Measurements from ENCODE around the gene RETREG2.

RETREG2 gene

DNA sequence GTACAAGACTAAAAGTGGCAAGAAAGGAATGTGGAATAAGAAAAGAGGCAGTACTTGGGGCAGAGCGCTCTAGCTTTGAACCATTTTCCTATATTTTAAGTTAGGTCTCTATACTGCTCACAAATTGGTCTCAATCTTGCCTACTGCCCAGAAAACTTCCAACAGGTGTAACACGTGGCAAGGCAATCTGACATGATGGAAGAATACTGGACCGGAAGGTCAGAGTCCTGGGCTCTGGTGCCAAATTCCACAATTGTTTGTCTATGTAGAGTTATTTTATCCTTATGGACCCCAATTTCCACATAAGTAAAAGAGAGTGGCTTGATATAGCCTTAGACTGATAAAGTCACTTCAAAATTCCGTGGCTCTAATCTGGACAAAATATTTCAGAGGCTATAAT, 46.3 kb upstream of the RETREG2 start:
- Histone ChIP-seq H3K14ac (ENCODE audit: low read length in 2 of 2) (no peak overlapping the region), H3K79me1 (replicated peaks; ENCODE audit: low read length, poor library complexity, severe bottlenecking) (peaks cover 1% of the 10 kb centered on the region), H2BK15ac (ENCODE audit: low read depth, poor library complexity, severe bottlenecking) (no peak overlapping the region), H3K9me3 (ENCODE audit: control insufficient read depth, low read length) (no peaks in the 10 kb centered on the region), H4K91ac (ENCODE audit: low read length) (no peak overlapping the region), H2AK5ac (ENCODE audit: low read length, severe bottlenecking) (no peak overlapping the region), H3K9ac (ENCODE audit: low read length) (no peak overlapping the region), H3K36me3 (ENCODE audit: control insufficient read depth in 1 of 2, insufficient read depth in 2 of 2, low read depth in 1 of 2, low read length in 2 of 2) (no peaks in the 10 kb centered on the region), H3K4ac (ENCODE audit: low read depth in 1 of 2, low read length in 2 of 2) (no peak overlapping the region), H3K27ac (ENCODE audit: low read length, poor library complexity, severe bottlenecking) (no peak overlapping the region), H3K4me2 (ENCODE audit: low read length, poor library complexity, severe bottlenecking) (no peak overlapping the region), H3K23ac (ENCODE audit: low read length in 2 of 2) (no peak overlapping the region), H3K27me3 (ENCODE audit: control insufficient read depth in 1 of 2, insufficient read depth in 1 of 2, low read length in 2 of 2) (no peaks in the 10 kb centered on the region), H3K18ac (ENCODE audit: low read depth in 1 of 2, low read length in 2 of 2) (no peak overlapping the region), H2BK5ac (ENCODE audit: low read depth, low read length, poor library complexity, severe bottlenecking) (no peak overlapping the region), H2BK120ac (ENCODE audit: low read depth, low read length) (no peak overlapping the region), H3K4me3 (ENCODE audit: insufficient read depth in 1 of 2, low read depth in 1 of 2, low read length in 2 of 2) (no peak overlapping the region), H3K4me1 (ENCODE audit: control insufficient read depth, insufficient read depth, low read depth, low read length) (no peaks in the 10 kb centered on the region), H2AFZ (ENCODE audit: low read depth, low read length) (no peak overlapping the region), H2BK12ac (ENCODE audit: low read length in 2 of 2) (no peak overlapping the region), H4K8ac (ENCODE audit: low read length) (no peak overlapping the region)
- 92% methylated on average over 3 of the region's 4 CpGs for WGBS
- DNase-seq, result no peak

DNA sequence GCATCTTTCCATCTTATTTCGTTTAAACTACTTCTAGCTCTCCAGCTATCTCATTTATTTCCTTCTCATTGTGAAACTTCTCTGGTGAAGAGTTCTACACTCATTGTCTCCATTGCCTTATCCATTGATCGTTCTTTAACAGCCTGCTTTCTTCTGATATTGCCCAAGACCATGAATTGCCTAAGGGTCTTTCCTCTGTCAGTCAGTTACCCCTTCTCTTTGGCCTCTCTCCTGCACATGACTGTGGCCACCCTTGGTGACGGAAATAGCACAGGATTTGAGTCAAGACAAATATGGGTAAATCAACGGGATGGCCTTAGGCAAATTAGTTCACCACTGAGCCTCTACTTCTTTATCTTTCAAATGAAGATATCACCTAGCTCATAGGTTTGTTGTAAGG, 44.1 kb upstream of the RETREG2 start:
- Histone ChIP-seq H4K8ac (ENCODE audit: low read length) (no peak overlapping the region), H2AK5ac (ENCODE audit: low read length, severe bottlenecking) (no peak overlapping the region), H2BK15ac (ENCODE audit: low read depth, poor library complexity, severe bottlenecking) (no peak overlapping the region), H3K23ac (ENCODE audit: low read length in 2 of 2) (no peak overlapping the region), H3K27ac (ENCODE audit: low read length, poor library complexity, severe bottlenecking) (no peak overlapping the region), H3K14ac (ENCODE audit: low read length in 2 of 2) (no peak overlapping the region), H3K27me3 (ENCODE audit: control insufficient read depth in 1 of 2, insufficient read depth in 1 of 2, low read length in 2 of 2) (no peaks in the 10 kb centered on the region), H3K9me3 (ENCODE audit: control insufficient read depth, low read length) (no peaks in the 10 kb centered on the region), H2BK5ac (ENCODE audit: low read depth, low read length, poor library complexity, severe bottlenecking) (no peak overlapping the region), H3K4me2 (ENCODE audit: low read length, poor library complexity, severe bottlenecking) (no peak overlapping the region), H3K4ac (ENCODE audit: low read depth in 1 of 2, low read length in 2 of 2) (no peak overlapping the region), H3K36me3 (ENCODE audit: control insufficient read depth in 1 of 2, insufficient read depth in 2 of 2, low read depth in 1 of 2, low read length in 2 of 2) (peaks cover 0 to 11% of the 10 kb centered on the region in 2 experiments), H2BK12ac (ENCODE audit: low read length in 2 of 2) (no peak overlapping the region), H4K91ac (ENCODE audit: low read length) (no peak overlapping the region), H3K4me3 (ENCODE audit: insufficient read depth in 1 of 2, low read depth in 1 of 2, low read length in 2 of 2) (no peak overlapping the region), H3K4me1 (ENCODE audit: control insufficient read depth, insufficient read depth, low read depth, low read length) (no peaks in the 10 kb centered on the region), H3K18ac (ENCODE audit: low read depth in 1 of 2, low read length in 2 of 2) (no peak overlapping the region), H2BK120ac (ENCODE audit: low read depth, low read length) (no peak overlapping the region), H3K9ac (ENCODE audit: low read length) (no peak overlapping the region), H3K79me1 (replicated peaks; ENCODE audit: low read length, poor library complexity, severe bottlenecking) (no peaks in the 10 kb centered on the region), H2AFZ (ENCODE audit: low read depth, low read length) (no peak overlapping the region)
- WGBS, result 95% methylated on average over 3 of the region's 4 CpGs
- DNase-seq, result no peak

DNA sequence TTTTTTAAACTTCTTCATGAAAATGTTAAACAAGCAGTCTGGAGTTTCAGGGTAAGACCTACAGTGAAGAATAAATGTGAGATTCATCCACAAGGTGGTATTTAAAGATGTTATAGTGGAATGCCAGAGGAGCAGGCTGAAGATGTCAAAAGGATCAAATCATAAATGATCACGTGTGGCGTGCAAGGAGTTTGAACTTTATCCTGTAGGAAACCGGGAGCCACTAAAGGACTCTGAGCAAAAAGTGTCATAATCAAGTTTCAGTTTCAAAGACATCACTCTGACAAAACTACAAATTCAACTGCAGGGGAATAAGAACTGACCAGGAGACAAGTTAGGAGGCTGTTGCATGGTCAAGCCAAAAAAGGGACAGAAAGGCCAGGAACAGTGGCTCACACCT, 37.4 kb upstream of the RETREG2 start:
- no peak for DNase-seq
- H3K27ac ChIP-seq (ENCODE audit: low read length, poor library complexity, severe bottlenecking), result no peak overlapping the region
- H3K36me3 ChIP-seq (ENCODE audit: control insufficient read depth in 1 of 2, insufficient read depth in 2 of 2, low read depth in 1 of 2, low read length in 2 of 2), result peaks cover 3 to 58% of the 10 kb centered on the region in 2 experiments
- H2BK12ac ChIP-seq (ENCODE audit: low read length in 2 of 2), result no peak overlapping the region
- H4K91ac ChIP-seq (ENCODE audit: low read length), result no peak overlapping the region
- no peaks in the 10 kb centered on the region for H3K27me3 ChIP-seq (ENCODE audit: control insufficient read depth in 1 of 2, insufficient read depth in 1 of 2, low read length in 2 of 2)
- no peak overlapping the region for H2AFZ ChIP-seq (ENCODE audit: low read depth, low read length)
- no peak overlapping the region for H3K4ac ChIP-seq (ENCODE audit: low read depth in 1 of 2, low read length in 2 of 2)
- H2BK5ac ChIP-seq (ENCODE audit: low read depth, low read length, poor library complexity, severe bottlenecking), result no peak overlapping the region
- no peak overlapping the region for H4K8ac ChIP-seq (ENCODE audit: low read length)
- H3K9me3 ChIP-seq (ENCODE audit: control insufficient read depth, low read length), result no peaks in the 10 kb centered on the region
- no peak overlapping the region for H3K14ac ChIP-seq (ENCODE audit: low read length in 2 of 2)
- H2AK5ac ChIP-seq (ENCODE audit: low read length, severe bottlenecking), result no peak overlapping the region
- no peak overlapping the region for H2BK120ac ChIP-seq (ENCODE audit: low read depth, low read length)
- H3K4me3 ChIP-seq (ENCODE audit: insufficient read depth in 1 of 2, low read depth in 1 of 2, low read length in 2 of 2), result no peak overlapping the region
- H3K4me2 ChIP-seq (ENCODE audit: low read length, poor library complexity, severe bottlenecking), result no peak overlapping the region
- H3K18ac ChIP-seq (ENCODE audit: low read depth in 1 of 2, low read length in 2 of 2), result no peak overlapping the region
- 94% methylated on average over 2 of the region's 3 CpGs for WGBS
- H3K23ac ChIP-seq (ENCODE audit: low read length in 2 of 2), result no peak overlapping the region
- H3K4me1 ChIP-seq (ENCODE audit: control insufficient read depth, insufficient read depth, low read depth, low read length), result peaks cover 4% of the 10 kb centered on the region
- H2BK15ac ChIP-seq (ENCODE audit: low read depth, poor library complexity, severe bottlenecking), result no peak overlapping the region
- peaks cover 2% of the 10 kb centered on the region for H3K79me1 ChIP-seq (replicated peaks; ENCODE audit: low read length, poor library complexity, severe bottlenecking)
- no peak overlapping the region for H3K9ac ChIP-seq (ENCODE audit: low read length)

GRCh38 chr2:219142329-219142728, 35.7 kb upstream of the RETREG2 start:
- Histone ChIP-seq H2AFZ (ENCODE audit: low read depth, low read length) (no peak overlapping the region), H2BK120ac (ENCODE audit: low read depth, low read length) (no peak overlapping the region), H3K14ac (ENCODE audit: low read length in 2 of 2) (no peak overlapping the region), H2AK5ac (ENCODE audit: low read length, severe bottlenecking) (no peak overlapping the region), H2BK15ac (ENCODE audit: low read depth, poor library complexity, severe bottlenecking) (no peak overlapping the region), H3K9ac (ENCODE audit: low read length) (no peak overlapping the region), H3K27ac (ENCODE audit: low read length, poor library complexity, severe bottlenecking) (no peak overlapping the region), H3K4me2 (ENCODE audit: low read length, poor library complexity, severe bottlenecking) (no peak overlapping the region), H4K8ac (ENCODE audit: low read length) (no peak overlapping the region), H3K4me3 (ENCODE audit: insufficient read depth in 1 of 2, low read depth in 1 of 2, low read length in 2 of 2) (no peak overlapping the region), H3K4ac (ENCODE audit: low read depth in 1 of 2, low read length in 2 of 2) (no peak overlapping the region), H3K79me1 (replicated peaks; ENCODE audit: low read length, poor library complexity, severe bottlenecking) (peaks cover 2% of the 10 kb centered on the region), H3K9me3 (ENCODE audit: control insufficient read depth, low read length) (no peaks in the 10 kb centered on the region), H3K4me1 (ENCODE audit: control insufficient read depth, insufficient read depth, low read depth, low read length) (peaks cover 4% of the 10 kb centered on the region), H3K36me3 (ENCODE audit: control insufficient read depth in 1 of 2, insufficient read depth in 2 of 2, low read depth in 1 of 2, low read length in 2 of 2) (peaks cover 9 to 72% of the 10 kb centered on the region in 2 experiments), H2BK12ac (ENCODE audit: low read length in 2 of 2) (no peak overlapping the region), H3K18ac (ENCODE audit: low read depth in 1 of 2, low read length in 2 of 2) (no peak overlapping the region), H4K91ac (ENCODE audit: low read length) (no peak overlapping the region), H2BK5ac (ENCODE audit: low read depth, low read length, poor library complexity, severe bottlenecking) (no peak overlapping the region), H3K23ac (ENCODE audit: low read length in 2 of 2) (no peak overlapping the region), H3K27me3 (ENCODE audit: control insufficient read depth in 1 of 2, insufficient read depth in 1 of 2, low read length in 2 of 2) (no peaks in the 10 kb centered on the region)
- 66% methylated on average over 6 of the region's 6 CpGs for WGBS
- DNase-seq, result peak; percentile 59

Data from mesenchymal stem cell (in vitro differentiated cells and primary cell).